ENCODE results near the gene ZNF581.

ZNF581 gene

GRCh38 chr19:55660404-55660803, 17.0 kb downstream of the ZNF581 start:
- CTCF ChIA-PET, result no interaction called here
- TF ChIP-seq CTCF (conservative IDR thresholded peaks at IDR 0.05; ENCODE audit: low read depth), result no peak
- DNase-seq (ENCODE audit: low spot score), result no peak
- POLR2A ChIA-PET (ENCODE audit: low non-redundant PET), result no interaction called here
- H3K27ac ChIP-seq, result peak overlapping the region; percentile 28

GRCh38 chr19:55660991-55661390, 17.5 kb downstream of the ZNF581 start:
- TF ChIP-seq CTCF (conservative IDR thresholded peaks at IDR 0.05; ENCODE audit: low read depth), result no peak
- ChIA-PET CTCF (no interaction called here), POLR2A (ENCODE audit: low non-redundant PET) (no interaction called here)
- DNase-seq (ENCODE audit: low spot score), result no peak
- H3K27ac ChIP-seq, result peak overlapping the region; percentile 28

GRCh38 chr19:55661826-55662225, 18.4 kb downstream of the ZNF581 start:
- no peak for TF ChIP-seq CTCF (conservative IDR thresholded peaks at IDR 0.05; ENCODE audit: low read depth)
- H3K27ac ChIP-seq, result peak overlapping the region; percentile 28
- CTCF ChIA-PET, result no interaction called here
- DNase-seq (ENCODE audit: low spot score), result no peak
- POLR2A ChIA-PET (ENCODE audit: low non-redundant PET), result no interaction called here

GRCh38 chr19:55663846-55664536, 20.5 kb downstream of the ZNF581 start:
- no peak for DNase-seq (ENCODE audit: low spot score)
- ChIA-PET POLR2A (ENCODE audit: low non-redundant PET) (no interaction called here), CTCF (no interaction called here)
- TF ChIP-seq CTCF (conservative IDR thresholded peaks at IDR 0.05; ENCODE audit: low read depth), result no peak
- H3K27ac ChIP-seq, result no peak overlapping the region

GRCh38 chr19:55666343-55667005, 23.0 kb downstream of the ZNF581 start:
- DNase-seq (ENCODE audit: low spot score), result no peak
- POLR2A ChIA-PET (ENCODE audit: low non-redundant PET), result no interaction called here
- CTCF ChIA-PET, result interaction anchor here (0.6 kb wide), 1 partner anchor 8 kb away, joined by 3 read pairs; no protein-coding TSS in a partner anchor
- TF ChIP-seq CTCF (conservative IDR thresholded peaks at IDR 0.05; ENCODE audit: low read depth), result no peak
- H3K27ac ChIP-seq, result peak overlapping the region; percentile 13

- TF ChIP-seq CTCF (conservative IDR thresholded peaks at IDR 0.05; ENCODE audit: low read depth), result no peak
- ChIA-PET CTCF (interaction anchor here (0.6 kb wide), 1 partner anchor 9 kb away, joined by 3 read pairs; no protein-coding TSS in a partner anchor), POLR2A (ENCODE audit: low non-redundant PET) (no interaction called here)
- H3K27ac ChIP-seq, result peak overlapping the region; percentile 13
- DNase-seq (ENCODE audit: low spot score), result no peak
Observed at GRCh38 chr19:55667006-55667381, 23.5 kb downstream of the ZNF581 start.
